ENCODE data around the gene SULT4A1.
A peak's percentile ranks its signal among the peaks of the same experiment; 100 is the strongest.

The SULT4A1 gene

GRCh38 chr22:43827003-43827735, 35.1 kb downstream of the SULT4A1 start:
- peak; percentile 69 for DNase-seq

- DNase-seq = peak; percentile 73
Measured at GRCh38 chr22:43826142-43827002, 35.9 kb downstream of the SULT4A1 start.

- no peak for DNase-seq
Measured at GRCh38 chr22:43825651-43826050, 36.7 kb downstream of the SULT4A1 start.

GRCh38 chr22:43824724-43825420, 37.4 kb downstream of the SULT4A1 start:
- DNase-seq = no peak

GRCh38 chr22:43823911-43824665, 38.2 kb downstream of the SULT4A1 start:
- DNase-seq = no peak

- peak; percentile 68 for DNase-seq
Measured at GRCh38 chr22:43823353-43823908, 38.9 kb downstream of the SULT4A1 start.

GRCh38 chr22:43821606-43822425, 40.5 kb downstream of the SULT4A1 start:
- DNase-seq = no peak

- DNase-seq = no peak
Measured at GRCh38 chr22:43820651-43821305, 41.5 kb downstream of the SULT4A1 start.

GRCh38 chr22:43819931-43820640, 42.2 kb downstream of the SULT4A1 start:
- no peak for DNase-seq

- DNase-seq = no peak
Measured at GRCh38 chr22:43819421-43819921, 42.8 kb downstream of the SULT4A1 start.

GRCh38 chr22:43818981-43819380, 43.3 kb downstream of the SULT4A1 start:
- DNase-seq = no peak

- DNase-seq = no peak
Measured at GRCh38 chr22:43817402-43817801, 44.9 kb downstream of the SULT4A1 start.

GRCh38 chr22:43814264-43814663, 48.0 kb downstream of the SULT4A1 start:
- no peak for DNase-seq

GRCh38 chr22:43812890-43813289, 49.4 kb downstream of the SULT4A1 start:
- no peak for DNase-seq

- peak; percentile 83 for DNase-seq
Measured at GRCh38 chr22:43812149-43812842, 50.0 kb downstream of the SULT4A1 start, which contains the start of gene EFCAB6. Gene EFCAB6 (minus strand): TSS chr22:43812305. CDS start chr22:43782318, 29,987 bp downstream.

GRCh38 chr22:43811777-43812148, 50.5 kb downstream of the SULT4A1 start:
- no peak for DNase-seq

GRCh38 chr22:43802897-43803495, 59.3 kb downstream of the SULT4A1 start:
- no peak for DNase-seq

GRCh38 chr22:43800970-43801369, 61.3 kb downstream of the SULT4A1 start:
- DNase-seq = no peak

- no peak for DNase-seq
Measured at GRCh38 chr22:43798492-43798891, 63.8 kb downstream of the SULT4A1 start.

All from SHP77 treated with DMSO at 0.1 percent for 48 hours (cell line).